Gastrocnemius medialis (tissue), 4 donors: ENCODE data around the gene FAN1.

Experiments
- POLR2A ChIP-seq, 2 donors: fragments of 450-650 bp; IDR thresholded peaks; one replicate each; pipeline ENCODE4 v1.6.1; 2017; ENCODE audit warnings: antibody characterized with exemption in 2 of 2, mild to moderate bottlenecking in 2 of 2, moderate library complexity in 2 of 2
- TF ChIP-seq, protein P1 (sequence below), 5 experiments: fragments of 450-650 bp in 3 of 5; fragments of 200-600 bp in 2 of 5; sonication (generic) in 2 of 5; IDR thresholded peaks in 4 of 5; conservative IDR thresholded peaks in 1 of 5; 1 replicate in 4 of 5; 2 replicates in 1 of 5; pipeline ENCODE4 v1.5.1; 2016 to 2019; ENCODE audit warnings: antibody characterized with exemption in 5 of 5, mild to moderate bottlenecking in 3 of 5, moderate library complexity in 3 of 5

DNA sequence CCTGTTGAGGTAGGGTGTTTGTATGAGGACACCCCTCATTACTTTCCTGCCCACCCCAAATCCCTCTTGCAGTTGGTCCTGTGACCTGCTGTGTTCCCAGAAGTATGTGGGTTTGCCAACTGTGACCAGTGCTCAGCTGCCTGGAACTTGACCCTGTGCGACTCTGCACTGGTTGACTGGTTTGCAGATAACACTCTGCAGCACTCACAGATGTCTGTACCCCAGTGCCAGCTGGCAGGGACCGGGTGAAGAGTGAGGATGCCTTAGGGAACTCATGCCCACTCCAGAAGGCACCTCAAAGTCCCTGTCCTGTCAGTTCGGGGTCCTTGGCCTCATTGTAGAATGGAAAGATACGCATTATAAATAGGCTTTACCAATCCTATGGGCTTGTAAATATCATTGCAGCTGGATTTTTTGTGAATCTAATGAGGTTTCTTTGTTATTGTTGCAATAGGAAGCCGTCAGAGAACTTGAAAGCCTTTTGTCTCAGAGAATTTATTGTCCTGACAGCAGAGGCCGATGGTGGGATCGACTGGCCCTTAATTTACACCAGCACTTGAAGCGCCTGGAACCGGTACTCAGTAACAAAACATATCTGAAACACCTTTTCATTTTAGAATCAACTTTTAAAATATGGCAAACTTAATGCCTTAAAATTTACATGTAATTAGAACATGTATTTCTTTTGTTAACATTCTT lies 18.2 kb downstream of the FAN1 start:
- TF ChIP-seq, protein P1, sequence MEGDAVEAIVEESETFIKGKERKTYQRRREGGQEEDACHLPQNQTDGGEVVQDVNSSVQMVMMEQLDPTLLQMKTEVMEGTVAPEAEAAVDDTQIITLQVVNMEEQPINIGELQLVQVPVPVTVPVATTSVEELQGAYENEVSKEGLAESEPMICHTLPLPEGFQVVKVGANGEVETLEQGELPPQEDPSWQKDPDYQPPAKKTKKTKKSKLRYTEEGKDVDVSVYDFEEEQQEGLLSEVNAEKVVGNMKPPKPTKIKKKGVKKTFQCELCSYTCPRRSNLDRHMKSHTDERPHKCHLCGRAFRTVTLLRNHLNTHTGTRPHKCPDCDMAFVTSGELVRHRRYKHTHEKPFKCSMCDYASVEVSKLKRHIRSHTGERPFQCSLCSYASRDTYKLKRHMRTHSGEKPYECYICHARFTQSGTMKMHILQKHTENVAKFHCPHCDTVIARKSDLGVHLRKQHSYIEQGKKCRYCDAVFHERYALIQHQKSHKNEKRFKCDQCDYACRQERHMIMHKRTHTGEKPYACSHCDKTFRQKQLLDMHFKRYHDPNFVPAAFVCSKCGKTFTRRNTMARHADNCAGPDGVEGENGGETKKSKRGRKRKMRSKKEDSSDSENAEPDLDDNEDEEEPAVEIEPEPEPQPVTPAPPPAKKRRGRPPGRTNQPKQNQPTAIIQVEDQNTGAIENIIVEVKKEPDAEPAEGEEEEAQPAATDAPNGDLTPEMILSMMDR (IDR thresholded peaks at IDR 0.05 in 4 of 5, conservative IDR thresholded peaks at IDR 0.05 in 1 of 5): no peak
- TF ChIP-seq POLR2A (IDR thresholded peaks at IDR 0.05): no peak
